ENCODE data around the gene ZBTB1. TPM values are rescaled to one million over a fixed set of nuclear protein-coding genes. Genes with fewer than 3 reads are reported as not detected.
A peak's percentile ranks its signal among the peaks of the same experiment; 100 is the strongest.

The ZBTB1 gene
- total and polyA plus RNA-seq, 9 of the 15 experiments (the other 6 are each of a cell fraction or from before 2014, with no cell fraction given): 2.3 to 16.5 (median 9.0) TPM

- WGBS (ENCODE audit: insufficient coverage, low coverage, missing lambda C conversion rate): 54% methylated on average over 42 of the region's 79 CpGs
- Histone ChIP-seq H3K27me3 (ENCODE audit: control insufficient read depth in 2 of 2, insufficient read depth in 2 of 2, low read length in 2 of 2) (peaks cover 2 to 7% of the 10 kb centered on the region in 2 experiments; a peak in 1 of 5 replicates), H3K4me3 (no peak within 1 kb of the TSS), H3K36me3 (ENCODE audit: control insufficient read depth, insufficient read depth, low read length) (no peaks in the 10 kb centered on the region), H3K4me1 (replicated peaks in 1 of 2; ENCODE audit: control insufficient read depth in 2 of 2, insufficient read depth in 2 of 2, low read length in 2 of 2) (peaks cover 0 to 8% of the 10 kb centered on the region in 2 experiments; a peak in 1 of 5 replicates), H3K27ac (ENCODE audit: extremely low read depth, low read depth, low read length) (no peak within 1 kb of the TSS), H4K20me1 (replicated peaks; ENCODE audit: control insufficient read depth, insufficient read depth, low read length) (no peaks in the 10 kb centered on the region), H3K79me2 (ENCODE audit: control insufficient read depth, insufficient read depth, low read length) (no peaks in the 10 kb centered on the region), H3K9ac (ENCODE audit: insufficient read depth in 1 of 2, low read depth in 2 of 2, low read length in 2 of 2) (no peak within 1 kb of the TSS), H3K9me3 (replicated peaks; ENCODE audit: control insufficient read depth, insufficient read depth, low read depth, low read length) (no peaks in the 10 kb centered on the region; the same call in 1 of the 2 replicates), H3K4me2 (ENCODE audit: insufficient read depth, low read length) (no peak within 1 kb of the TSS), H3K9me1 (ENCODE audit: control insufficient read depth, insufficient read depth, low read length) (no peaks in the 10 kb centered on the region), H2AFZ (ENCODE audit: low read depth, low read length) (no peak within 1 kb of the TSS)
- TF ChIP-seq PKNOX1 (IDR thresholded peaks at IDR 0.05) (peak; percentile 8; the same call in 1 of the 2 replicates), ZBTB33 (CRISPR knock-in tag; IDR thresholded peaks at IDR 0.05) (peak; percentile 94), ZFP36 (IDR thresholded peaks at IDR 0.05; ENCODE audit: low read depth, low read length, partially characterized antibody) (no peak)
- ChIA-PET CTCF (ENCODE audit: low intra/inter-chr PET ratio) (no interaction called here), POLR2A (no interaction called here)
- intact Hi-C loops (cut with micrococcal nuclease): no loop called here
- no peak for FAIRE-seq
- DNase-seq (ENCODE audit: extremely low read depth in 1 of 4, low spot score in 3 of 4): no peak
- in situ Hi-C loops (cut with MboI): no loop called here
- ATAC-seq: no peak
- no TSS peak for BruUV-seq (replicated peaks)
Observed at GRCh38 chr14:64540208-64541202, 35.9 kb downstream of the ZBTB1 start, which contains the start of gene HSPA2. TSS of gene HSPA2 (plus strand) at chr14:64540741. CDS start at chr14:64540850, 109 bp downstream.
